ENCODE results near the gene LPP. TPM values are rescaled to one million over a fixed set of nuclear protein-coding genes. Genes with fewer than 3 reads are reported as not detected.

Gene LPP
- total RNA-seq, 3 donors from 2014 or later (not counting 1 experiment from before 2014, with no cell fraction given): 137 to 163 (median 149) TPM

GRCh38 chr3:188432802-188433520 lies 279.0 kb downstream of the LPP start:
- Histone ChIP-seq H3K27me3 (ENCODE audit: control insufficient read depth, insufficient read depth, low read length) (no peaks in the 10 kb centered on the region), H3K27ac (ENCODE audit: low read length) (peak overlapping the region; percentile 78), H3K36me3 (ENCODE audit: control insufficient read depth, insufficient read depth, low read length) (no peaks in the 10 kb centered on the region), H3K4me3 (ENCODE audit: low read length) (no peak overlapping the region), H3K9me3 (ENCODE audit: control insufficient read depth, insufficient read depth, low read length) (no peaks in the 10 kb centered on the region), H3K4me1 (ENCODE audit: control insufficient read depth, insufficient read depth, low read length) (peaks cover 3% of the 10 kb centered on the region)
- H3K36me3 Mint-ChIP-seq: no peaks in the 10 kb centered on the region
- no peak for TF ChIP-seq CTCF (IDR thresholded peaks at IDR 0.05)
- ATAC-seq (peak in 2 of 3 donors; percentile 49 to 54), DNase-seq (peak in 1 of 2 donors; percentile 16)
- peak overlapping the region; percentile 74 to 81 for H3K27ac Mint-ChIP-seq
- H3K4me3 Mint-ChIP-seq: peak overlapping the region; percentile 74
- H3K4me1 Mint-ChIP-seq: peaks cover 24 to 31% of the 10 kb centered on the region in 2 donors
- no peaks in the 10 kb centered on the region for H3K27me3 Mint-ChIP-seq (ENCODE audit: low read depth in 2 of 2)
- no peaks in the 10 kb centered on the region for H3K9me3 Mint-ChIP-seq
- intact Hi-C loops (cut with micrococcal nuclease): no loop called here
- WGBS (ENCODE audit: insufficient coverage): 48% methylated on average over 2 of the region's 6 CpGs

- H3K36me3 ChIP-seq (ENCODE audit: control insufficient read depth, insufficient read depth, low read length): no peaks in the 10 kb centered on the region
- Mint-ChIP-seq H3K4me1 (peaks cover 30 to 38% of the 10 kb centered on the region in 2 donors), H3K27me3 (ENCODE audit: low read depth in 2 of 2) (no peaks in the 10 kb centered on the region), H3K9me3 (no peaks in the 10 kb centered on the region), H3K4me3 (peak overlapping the region; percentile 74), H3K36me3 (no peaks in the 10 kb centered on the region), H3K27ac (peak overlapping the region; percentile 74 to 81)
- intact Hi-C loops (cut with micrococcal nuclease): no loop called here
- no peaks in the 10 kb centered on the region for H3K9me3 ChIP-seq (ENCODE audit: control insufficient read depth, insufficient read depth, low read length)
- H3K27me3 ChIP-seq (ENCODE audit: control insufficient read depth, insufficient read depth, low read length): no peaks in the 10 kb centered on the region
- H3K4me3 ChIP-seq (ENCODE audit: low read length): no peak overlapping the region
- 76% methylated on average over 5 of the region's 5 CpGs for WGBS (ENCODE audit: insufficient coverage)
- TF ChIP-seq CTCF (IDR thresholded peaks at IDR 0.05): no peak
- H3K4me1 ChIP-seq (ENCODE audit: control insufficient read depth, insufficient read depth, low read length): peaks cover 7% of the 10 kb centered on the region
- peak overlapping the region; percentile 78 for H3K27ac ChIP-seq (ENCODE audit: low read length)
- ATAC-seq (no peak), DNase-seq (no peak)
These were observed 279.7 kb downstream of the LPP start for GRCh38 chr3:188433521-188434150.

GRCh38 chr3:188434594-188434993 lies 280.6 kb downstream of the LPP start:
- intact Hi-C loops (cut with micrococcal nuclease): no loop called here
- peaks cover 40 to 47% of the 10 kb centered on the region in 2 donors for H3K4me1 Mint-ChIP-seq
- H3K27me3 Mint-ChIP-seq (ENCODE audit: low read depth in 2 of 2): no peaks in the 10 kb centered on the region
- no peaks in the 10 kb centered on the region for H3K9me3 ChIP-seq (ENCODE audit: control insufficient read depth, insufficient read depth, low read length)
- no peak for DNase-seq
- H3K36me3 Mint-ChIP-seq: no peaks in the 10 kb centered on the region
- 98% methylated on average over 3 of the region's 3 CpGs for WGBS (ENCODE audit: insufficient coverage)
- H3K9me3 Mint-ChIP-seq: no peaks in the 10 kb centered on the region
- H3K36me3 ChIP-seq (ENCODE audit: control insufficient read depth, insufficient read depth, low read length): no peaks in the 10 kb centered on the region
- peak overlapping the region in 1 of 2 donors; percentile 24 for H3K27ac Mint-ChIP-seq
- H3K27me3 ChIP-seq (ENCODE audit: control insufficient read depth, insufficient read depth, low read length): no peaks in the 10 kb centered on the region
- H3K4me1 ChIP-seq (ENCODE audit: control insufficient read depth, insufficient read depth, low read length): peaks cover 10% of the 10 kb centered on the region
- H3K4me3 ChIP-seq (ENCODE audit: low read length): no peak overlapping the region
- H3K4me3 Mint-ChIP-seq: no peak overlapping the region
- H3K27ac ChIP-seq (ENCODE audit: low read length): no peak overlapping the region
- ATAC-seq: no peak
- TF ChIP-seq CTCF (IDR thresholded peaks at IDR 0.05): no peak
